Thyroid gland (tissue), 4 donors: Measurements from ENCODE around the gene TTC12.

Experiments
- POLR2A ChIP-seq, 2 donors: fragments of 450-650 bp; IDR thresholded peaks; one replicate each; pipeline ENCODE4 v1.6.1; 2017; ENCODE audit warnings: antibody characterized with exemption in 2 of 2, mild to moderate bottlenecking in 2 of 2, moderate library complexity in 1 of 2
- TF ChIP-seq, protein P1 (sequence below), 6 experiments: fragments of 200-600 bp in 3 of 6; fragments of 450-650 bp in 3 of 6; sonication (generic) in 3 of 6; IDR thresholded peaks; one replicate each; pipeline ENCODE4 v1.5.1; 2016 to 2019; ENCODE audit warnings: antibody characterized with exemption in 6 of 6, mild to moderate bottlenecking in 2 of 6, inconsistent platforms in 1 of 6, moderate library complexity in 1 of 6

DNA sequence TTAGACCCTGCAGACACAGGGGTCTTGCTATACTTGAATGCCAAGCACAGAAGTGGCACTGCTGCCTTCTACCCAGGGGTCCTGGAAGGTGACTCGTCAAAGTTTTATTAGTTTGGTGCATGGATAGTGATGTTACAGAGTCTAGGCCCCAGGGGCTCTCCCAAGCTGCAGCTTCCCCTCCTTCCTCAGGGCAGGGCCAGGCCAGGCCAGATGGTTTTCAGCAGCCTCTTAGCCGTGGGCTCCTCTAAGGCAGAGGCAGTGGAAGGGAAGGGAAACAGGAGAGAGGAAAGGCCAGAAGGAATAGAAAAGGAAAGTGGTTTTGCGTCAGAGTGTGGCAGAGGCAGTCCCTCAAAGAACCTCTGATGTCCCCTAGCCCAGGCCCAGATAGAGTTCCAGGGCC lies 95.1 kb downstream of the TTC12 start:
- TF ChIP-seq POLR2A (IDR thresholded peaks at IDR 0.05): no peak
- TF ChIP-seq, protein P1, sequence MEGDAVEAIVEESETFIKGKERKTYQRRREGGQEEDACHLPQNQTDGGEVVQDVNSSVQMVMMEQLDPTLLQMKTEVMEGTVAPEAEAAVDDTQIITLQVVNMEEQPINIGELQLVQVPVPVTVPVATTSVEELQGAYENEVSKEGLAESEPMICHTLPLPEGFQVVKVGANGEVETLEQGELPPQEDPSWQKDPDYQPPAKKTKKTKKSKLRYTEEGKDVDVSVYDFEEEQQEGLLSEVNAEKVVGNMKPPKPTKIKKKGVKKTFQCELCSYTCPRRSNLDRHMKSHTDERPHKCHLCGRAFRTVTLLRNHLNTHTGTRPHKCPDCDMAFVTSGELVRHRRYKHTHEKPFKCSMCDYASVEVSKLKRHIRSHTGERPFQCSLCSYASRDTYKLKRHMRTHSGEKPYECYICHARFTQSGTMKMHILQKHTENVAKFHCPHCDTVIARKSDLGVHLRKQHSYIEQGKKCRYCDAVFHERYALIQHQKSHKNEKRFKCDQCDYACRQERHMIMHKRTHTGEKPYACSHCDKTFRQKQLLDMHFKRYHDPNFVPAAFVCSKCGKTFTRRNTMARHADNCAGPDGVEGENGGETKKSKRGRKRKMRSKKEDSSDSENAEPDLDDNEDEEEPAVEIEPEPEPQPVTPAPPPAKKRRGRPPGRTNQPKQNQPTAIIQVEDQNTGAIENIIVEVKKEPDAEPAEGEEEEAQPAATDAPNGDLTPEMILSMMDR (IDR thresholded peaks at IDR 0.05): no peak
